GM12875 (cell line): ENCODE data around the gene RIPOR3.
"Not testable (repeated sequence)": the region's sequence is repeated elsewhere in the genome, so short reads cannot be mapped to it uniquely, and the experiment has no call there.

Source experiments
- H3K4me3 ChIP-seq: one replicate; pipeline ENCODE4 v1.5.1; 2011; ENCODE audit warnings: low read depth, low read length, control low read depth
- CTCF ChIP-seq: IDR thresholded peaks from 2 replicates; pipeline ENCODE4 v1.5.1; 2011; ENCODE audit warnings: low read depth, mild to moderate bottlenecking, control low read depth, inconsistent platforms, low read length, moderate library complexity, borderline replicate concordance; ENCODE audit not compliant: insufficient read depth

RIPOR3 gene

DNA sequence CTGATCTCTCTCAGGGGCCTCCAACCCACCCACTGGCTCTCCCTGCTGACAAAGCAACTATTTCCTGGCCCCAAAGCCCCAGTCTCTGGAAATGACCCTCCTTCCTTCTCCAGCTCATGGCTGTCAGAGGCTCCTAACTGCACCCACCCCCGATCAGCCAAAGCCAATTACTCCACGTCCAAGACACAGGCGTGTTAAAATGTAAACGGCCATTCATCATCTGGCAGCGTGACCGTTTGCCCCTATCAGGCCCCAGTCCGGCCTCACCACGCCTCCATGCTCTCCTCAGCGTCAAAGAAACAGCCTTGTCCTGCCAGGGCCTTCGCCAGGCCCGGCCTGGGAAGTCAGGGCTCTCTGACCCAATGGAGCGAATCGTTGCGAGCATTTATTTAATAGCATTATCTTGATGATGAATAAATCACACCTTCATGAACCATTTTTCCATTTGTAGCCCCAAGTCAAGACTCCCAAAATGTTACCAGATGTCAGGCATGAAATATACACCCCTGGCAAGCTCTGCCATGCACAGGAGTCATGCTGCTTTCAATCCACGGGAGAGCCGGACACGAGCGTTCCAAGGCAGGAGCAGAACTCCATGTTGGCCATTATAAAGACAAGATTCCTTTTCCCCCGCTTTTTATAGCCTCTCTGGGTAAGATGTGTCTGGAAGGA is 17.7 kb downstream of the RIPOR3 start:
- TF ChIP-seq CTCF, result no peak

DNA sequence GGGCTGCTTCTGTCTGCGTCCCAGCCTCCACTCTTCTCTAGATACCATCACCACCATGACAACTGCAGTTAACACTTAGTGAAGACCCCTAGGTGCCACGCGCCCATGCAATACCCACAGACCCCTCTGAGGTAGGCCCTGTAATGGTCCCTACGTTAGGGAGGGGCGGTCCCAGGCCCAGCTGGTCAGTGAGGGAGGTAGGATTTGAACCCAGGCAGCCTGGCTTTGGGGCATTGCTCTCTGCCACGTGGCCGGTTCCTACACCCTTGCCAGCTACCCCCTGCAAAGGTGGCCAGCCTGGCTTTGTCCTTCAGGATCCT is 18.2 kb downstream of the RIPOR3 start:
- no peak for TF ChIP-seq CTCF
- H3K4me3 ChIP-seq, result no peak overlapping the region

More for the DNA sequence above, 17.7 kb downstream of the RIPOR3 start:
- H3K4me3 ChIP-seq, result no peak overlapping the region

DNA sequence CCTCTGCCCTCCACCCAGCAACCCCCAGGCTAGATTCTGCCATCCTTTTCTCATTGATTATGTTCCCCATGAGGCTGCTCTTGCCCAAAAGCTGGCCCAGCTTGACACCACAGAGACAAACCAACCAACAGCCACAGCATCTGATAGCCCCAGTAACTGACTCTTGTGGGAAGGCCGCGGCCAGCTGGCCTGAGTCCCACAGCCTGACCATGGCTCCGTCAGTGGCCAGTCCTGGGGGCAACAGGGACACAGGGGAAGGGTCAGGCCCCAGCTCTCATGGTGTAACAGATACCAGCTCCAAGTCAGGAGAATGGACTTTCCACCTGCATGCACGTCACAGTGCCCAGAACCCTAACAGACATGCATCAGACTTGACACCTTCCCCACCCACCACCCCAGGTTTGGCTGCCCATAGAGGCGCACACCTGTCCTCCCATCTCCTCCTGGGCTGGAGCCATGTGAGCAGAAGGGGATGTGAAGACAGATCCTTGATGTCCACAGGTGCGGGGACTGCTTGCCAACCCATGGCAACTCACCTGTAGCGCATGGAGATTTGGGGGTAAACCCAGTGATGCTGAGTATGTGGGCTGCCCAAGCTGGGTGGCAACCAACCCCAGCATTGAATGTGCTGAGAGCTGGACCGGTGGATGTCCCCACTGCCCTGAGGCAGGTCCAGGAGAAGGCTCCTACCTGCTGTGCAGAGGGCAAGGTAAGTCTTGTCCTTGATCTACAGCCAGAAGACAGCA is 18.8 kb downstream of the RIPOR3 start:
- TF ChIP-seq CTCF, result no peak
- H3K4me3 ChIP-seq, result no peak overlapping the region

DNA sequence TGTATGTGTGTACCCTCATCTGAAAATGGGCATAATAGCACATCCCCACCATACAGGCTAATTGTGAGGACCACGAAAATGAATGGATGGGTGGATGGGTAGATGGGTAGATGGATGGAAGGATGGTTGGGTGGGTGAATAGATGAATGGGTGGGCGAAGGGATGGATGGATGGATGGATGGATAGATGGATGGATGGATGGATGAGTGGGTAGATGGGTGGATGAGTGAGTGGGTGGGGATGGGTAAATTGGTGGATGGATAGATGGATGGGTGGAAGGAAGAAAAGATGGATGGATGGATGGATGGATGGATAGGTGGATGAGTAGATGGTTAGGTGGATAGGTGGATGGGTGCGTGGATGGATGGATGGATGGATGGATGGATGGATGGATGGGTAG is 19.7 kb downstream of the RIPOR3 start:
- H3K4me3 ChIP-seq, result no peak overlapping the region
- TF ChIP-seq CTCF, result no peak

GRCh38 chr20:50671010-50671409 is 20.3 kb downstream of the RIPOR3 start:
- H3K4me3 ChIP-seq, result not testable (repeated sequence)

- no peak for TF ChIP-seq CTCF
- H3K4me3 ChIP-seq, result no peak overlapping the region
Observed at GRCh38 chr20:50670126-50670862, 21.0 kb downstream of the RIPOR3 start.

- H3K4me3 ChIP-seq, result no peak overlapping the region
- TF ChIP-seq CTCF, result no peak
Observed at GRCh38 chr20:50668798-50669197, 22.5 kb downstream of the RIPOR3 start.
